ENCODE measurements around the gene SLC13A2.

SLC13A2 gene

DNA sequence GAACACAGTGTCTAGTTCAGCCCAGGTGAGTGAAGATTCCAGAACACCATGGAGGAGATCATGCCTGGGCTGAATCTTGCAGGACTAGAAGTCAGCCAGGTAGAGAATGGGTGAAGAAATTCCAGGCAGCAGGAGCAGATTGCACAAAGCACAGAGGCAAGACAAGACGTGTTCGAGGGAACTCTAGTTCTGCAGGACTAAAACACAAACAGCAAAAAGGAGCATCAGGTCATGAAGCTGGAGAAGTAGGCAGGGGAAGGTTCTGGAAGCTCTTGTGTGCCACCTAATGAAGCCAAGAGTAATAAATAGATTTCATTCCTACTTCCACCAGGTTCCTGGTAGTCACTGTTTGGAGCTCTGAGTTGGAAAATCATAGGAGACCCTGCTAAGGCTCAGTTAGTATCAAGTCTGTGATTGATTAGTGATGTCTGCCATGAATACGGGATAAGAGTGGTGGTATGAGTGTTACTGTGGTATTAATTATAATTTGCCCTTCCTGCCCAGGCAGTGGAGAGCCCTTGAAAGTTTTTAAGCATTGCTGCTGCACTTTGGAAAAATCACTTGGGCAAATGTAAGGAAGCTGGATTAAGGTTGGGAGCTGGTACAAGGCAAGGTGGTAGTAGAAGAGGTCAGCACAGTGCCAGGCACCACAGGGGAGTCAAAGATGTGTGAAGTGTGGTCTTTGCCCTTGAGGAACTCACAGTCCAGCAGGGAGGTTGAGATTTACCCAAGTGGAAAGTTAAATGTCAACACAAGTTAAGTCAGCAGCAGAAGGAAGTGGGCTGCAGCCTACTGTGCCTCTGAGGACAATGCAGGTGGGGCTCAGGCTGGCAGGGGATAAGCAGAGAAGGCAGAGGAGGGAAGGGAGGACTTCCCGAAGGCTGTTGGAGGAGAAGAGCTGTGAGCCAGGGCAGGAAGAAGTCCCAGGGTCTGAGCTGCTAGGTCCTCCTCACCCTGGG is 19.2 kb downstream of the SLC13A2 start:
- no peak for DNase-seq (ENCODE audit: low spot score)

GRCh38 chr17:28493460-28493859 is 20.0 kb downstream of the SLC13A2 start:
- DNase-seq (ENCODE audit: low spot score), result no peak

- peak; percentile 34 for DNase-seq (ENCODE audit: low spot score)
These were observed 21.2 kb downstream of the SLC13A2 start for GRCh38 chr17:28494445-28495188.

DNA sequence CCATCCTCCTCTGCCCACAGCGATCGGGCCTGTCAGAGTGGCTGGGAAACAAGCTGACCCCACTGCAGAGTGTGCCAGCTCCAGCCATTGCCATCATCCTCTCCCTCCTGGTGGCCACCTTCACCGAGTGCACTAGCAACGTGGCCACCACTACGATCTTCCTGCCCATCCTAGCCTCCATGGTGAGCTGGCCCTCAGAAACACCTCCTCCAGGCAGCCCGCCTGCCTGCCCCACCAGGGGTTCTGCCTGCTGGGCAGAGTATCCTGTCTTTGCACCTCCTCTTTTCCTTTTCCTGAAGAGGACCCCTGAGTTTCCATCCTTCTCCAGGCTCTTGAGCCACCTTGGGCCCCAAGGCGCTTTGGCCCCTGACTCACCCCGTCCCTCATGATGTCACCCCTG is 22.2 kb downstream of the SLC13A2 start:
- DNase-seq (ENCODE audit: low spot score), result no peak

DNA sequence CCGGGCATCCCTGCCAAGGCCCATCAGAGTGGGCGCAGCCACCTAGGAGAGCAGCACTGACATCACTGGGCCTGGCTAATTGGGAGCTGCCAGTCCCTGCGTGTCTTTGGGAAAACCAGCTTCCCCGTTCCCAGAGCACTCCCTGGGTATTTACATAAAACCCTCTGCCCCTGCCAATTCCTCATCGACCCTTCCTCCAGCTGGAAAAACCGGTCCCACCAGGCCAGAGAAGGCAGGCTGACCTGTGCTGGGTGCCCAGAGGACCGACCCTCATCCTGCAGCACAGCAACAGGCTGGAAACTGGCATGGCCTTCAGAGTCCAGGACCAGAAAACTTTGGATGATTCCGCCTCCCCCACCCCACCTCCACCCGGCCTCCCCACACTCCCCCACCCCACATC is 24.5 kb downstream of the SLC13A2 start:
- DNase-seq (ENCODE audit: low spot score), result no peak

- no peak for DNase-seq (ENCODE audit: low spot score)
These were observed 25.4 kb downstream of the SLC13A2 start for GRCh38 chr17:28498652-28499363.

- DNase-seq (ENCODE audit: low spot score), result no peak
These were observed 25.9 kb downstream of the SLC13A2 start for GRCh38 chr17:28499364-28499664.

DNA sequence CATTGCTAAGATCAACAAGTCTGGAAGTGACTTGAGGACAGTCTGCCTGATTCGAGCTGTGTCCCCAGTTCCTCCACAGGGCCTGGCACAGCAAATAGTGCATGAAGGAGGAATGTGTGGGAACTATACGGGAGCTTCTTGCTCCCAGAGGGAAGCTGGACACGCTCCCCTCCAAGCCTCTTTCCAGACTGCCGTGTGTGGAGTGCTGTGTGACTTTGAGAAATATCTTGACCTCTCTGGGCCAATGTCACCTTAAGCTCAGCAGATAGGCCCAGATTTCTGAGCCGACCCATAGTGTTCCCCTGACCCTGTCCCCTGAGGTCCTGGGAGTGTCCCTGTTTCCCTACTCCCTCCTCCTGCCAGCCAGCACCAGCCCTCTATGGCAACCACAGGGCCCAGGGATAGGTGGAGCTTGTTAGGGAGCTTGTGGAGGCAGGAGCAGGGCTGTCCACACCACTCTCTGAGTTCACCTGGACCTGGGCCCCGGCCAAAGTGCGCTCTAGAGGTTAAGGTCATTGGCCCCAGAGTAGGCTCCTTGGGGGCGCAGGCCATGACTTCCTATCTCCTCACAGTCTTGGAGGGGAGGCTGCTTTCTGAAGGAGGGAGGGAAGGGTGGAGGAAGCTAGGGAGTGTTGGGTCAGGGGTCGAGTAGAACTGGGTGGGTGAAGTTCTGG is 26.4 kb downstream of the SLC13A2 start:
- no peak for DNase-seq (ENCODE audit: low spot score)

GRCh38 chr17:28500712-28501379 is 27.4 kb downstream of the SLC13A2 start:
- DNase-seq (ENCODE audit: low spot score), result no peak

GRCh38 chr17:28501421-28502284 is 28.2 kb downstream of the SLC13A2 start:
- no peak for DNase-seq (ENCODE audit: low spot score)

GRCh38 chr17:28503420-28503819 is 30.0 kb downstream of the SLC13A2 start:
- no peak for DNase-seq (ENCODE audit: low spot score)

GRCh38 chr17:28505986-28506665 is 32.7 kb downstream of the SLC13A2 start, which contains the start of gene FOXN1:
Gene FOXN1, plus strand, starts transcription at chr17:28506348. Its CDS starts 17,622 bp downstream, at chr17:28523970.
- DNase-seq (ENCODE audit: low spot score), result no peak

- no peak for DNase-seq (ENCODE audit: low spot score)
These were observed 33.5 kb downstream of the SLC13A2 start for GRCh38 chr17:28506763-28507487.

DNA sequence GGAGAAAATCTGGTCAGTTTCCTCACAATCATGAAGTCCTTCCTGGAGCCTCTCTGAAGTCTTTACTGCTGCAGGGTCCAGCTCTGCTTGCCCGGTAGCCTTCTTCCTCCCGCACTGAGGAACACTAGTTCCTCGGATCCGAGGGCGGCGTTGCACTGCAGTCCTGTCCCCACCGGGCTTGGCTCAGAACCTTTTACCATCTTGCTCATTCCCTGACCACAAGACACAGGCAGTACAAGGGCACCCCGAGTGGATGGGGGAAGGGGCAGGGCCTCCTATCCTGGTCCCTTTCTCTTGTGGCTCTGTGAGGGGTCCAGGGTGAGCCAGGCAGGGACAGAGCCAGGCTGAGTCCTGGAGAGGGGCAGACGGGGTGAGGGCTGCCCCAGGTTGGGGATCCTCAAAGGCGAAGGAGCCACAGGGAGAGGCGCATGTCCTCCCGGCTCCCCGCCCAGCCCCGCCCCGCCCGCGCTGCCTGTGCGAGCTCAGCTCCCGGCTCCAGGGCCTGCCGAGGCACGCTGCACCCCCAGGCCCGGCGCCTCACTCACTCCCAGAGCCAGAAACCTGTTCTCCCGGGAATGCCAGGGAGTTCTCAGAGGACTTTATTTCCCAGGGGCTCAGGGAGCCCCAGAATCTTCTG is 34.2 kb downstream of the SLC13A2 start:
- no peak for DNase-seq (ENCODE audit: low spot score)

DNA sequence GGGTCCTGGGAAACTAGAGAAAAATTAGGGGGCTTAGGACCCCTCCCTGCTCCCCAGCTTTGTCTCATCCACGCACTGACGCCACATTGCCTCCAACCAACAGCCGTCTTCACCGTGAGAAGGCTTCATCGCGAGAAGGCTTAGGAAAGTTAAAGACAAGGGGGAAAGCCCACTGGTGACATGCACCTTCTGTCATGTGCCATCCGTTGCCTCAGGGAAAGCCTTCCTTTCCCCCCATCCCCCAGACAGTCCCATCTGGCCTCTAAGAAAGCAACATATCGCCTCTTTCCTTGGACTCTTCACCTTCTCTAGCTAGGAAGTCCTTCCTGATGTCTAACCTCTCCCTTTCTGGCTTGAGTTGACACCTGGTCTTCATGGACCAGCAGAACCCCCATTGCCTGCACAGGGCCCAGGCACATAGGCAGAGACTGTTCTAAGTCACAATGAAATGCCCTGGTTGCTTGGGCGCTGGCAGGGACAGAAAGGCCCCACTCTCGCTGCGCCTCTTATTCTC is 34.8 kb downstream of the SLC13A2 start:
- no peak for DNase-seq (ENCODE audit: low spot score)

DNA sequence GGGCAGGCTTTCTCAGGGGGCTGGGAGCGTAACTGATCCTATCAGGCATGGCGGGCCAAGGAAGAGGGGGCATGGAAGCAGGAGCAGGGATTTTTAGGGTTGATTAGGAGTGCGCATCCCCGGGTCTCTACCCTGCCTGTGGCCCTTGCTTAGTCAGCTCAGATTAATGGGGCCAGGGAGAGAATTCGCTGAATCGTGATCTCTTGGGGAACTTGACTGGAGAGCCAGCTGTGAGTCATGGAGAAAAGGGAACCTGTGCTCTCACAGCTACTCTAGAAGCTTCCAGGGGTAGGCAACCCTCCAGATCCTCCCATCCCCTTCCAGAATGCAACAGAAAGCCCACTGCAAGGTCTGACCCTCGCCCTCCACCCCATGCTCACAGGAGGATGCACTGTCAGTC is 36.3 kb downstream of the SLC13A2 start:
- DNase-seq (ENCODE audit: low spot score), result peak; percentile 30

DNA sequence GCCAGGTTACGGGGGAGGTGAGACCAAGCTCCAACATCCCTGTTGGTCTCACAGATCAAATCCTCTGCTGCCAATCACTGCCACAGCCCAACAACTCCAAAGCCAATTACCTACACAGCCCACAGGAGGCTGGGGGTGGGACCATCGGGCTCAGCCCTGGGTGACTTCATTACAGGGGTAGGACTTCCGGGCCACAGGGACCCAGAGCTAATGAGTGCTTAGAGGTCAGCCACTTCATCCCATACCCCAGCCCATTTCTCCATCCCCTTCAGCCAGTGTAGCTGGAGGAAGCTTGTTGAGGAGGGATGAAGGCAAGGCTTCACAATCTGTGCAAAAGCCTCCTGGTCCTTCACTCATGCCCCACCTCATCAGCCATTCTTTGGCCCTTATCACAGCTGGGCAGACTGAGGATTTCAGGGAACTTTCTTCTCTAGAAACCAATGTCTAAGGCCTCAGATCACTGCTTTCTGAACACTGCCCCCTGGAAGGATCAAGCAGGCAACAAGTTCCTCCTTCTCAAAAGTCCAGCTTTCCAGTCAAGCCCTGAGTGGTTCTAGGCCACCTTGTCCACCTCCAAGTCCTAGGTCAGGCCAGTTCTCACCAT is 38.5 kb downstream of the SLC13A2 start:
- no peak for DNase-seq (ENCODE audit: low spot score)

DNA sequence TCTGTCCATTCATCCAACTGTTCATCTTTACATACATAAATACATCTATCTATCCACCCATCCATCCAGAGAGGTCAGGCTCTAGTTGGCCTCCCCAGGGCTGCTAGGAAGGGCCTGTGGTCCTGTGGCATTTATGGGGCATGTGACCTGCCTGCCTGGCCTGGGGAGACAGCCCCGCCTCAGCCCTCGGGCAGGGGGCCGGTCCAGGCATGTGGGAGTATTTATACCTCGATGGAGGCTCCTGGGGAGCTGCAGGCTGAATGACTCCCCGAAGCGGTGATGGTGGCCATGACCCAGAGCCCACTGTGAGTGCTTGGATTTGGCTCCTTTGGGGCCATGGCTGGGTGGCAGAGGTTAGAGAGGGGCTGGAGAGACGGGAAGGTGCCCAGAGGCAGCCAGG is 40.0 kb downstream of the SLC13A2 start:
- no peak for DNase-seq (ENCODE audit: low spot score)

Measured in pons (tissue), 1 donor.